ENCODE results near the gene SH3BGRL3.

DNA sequence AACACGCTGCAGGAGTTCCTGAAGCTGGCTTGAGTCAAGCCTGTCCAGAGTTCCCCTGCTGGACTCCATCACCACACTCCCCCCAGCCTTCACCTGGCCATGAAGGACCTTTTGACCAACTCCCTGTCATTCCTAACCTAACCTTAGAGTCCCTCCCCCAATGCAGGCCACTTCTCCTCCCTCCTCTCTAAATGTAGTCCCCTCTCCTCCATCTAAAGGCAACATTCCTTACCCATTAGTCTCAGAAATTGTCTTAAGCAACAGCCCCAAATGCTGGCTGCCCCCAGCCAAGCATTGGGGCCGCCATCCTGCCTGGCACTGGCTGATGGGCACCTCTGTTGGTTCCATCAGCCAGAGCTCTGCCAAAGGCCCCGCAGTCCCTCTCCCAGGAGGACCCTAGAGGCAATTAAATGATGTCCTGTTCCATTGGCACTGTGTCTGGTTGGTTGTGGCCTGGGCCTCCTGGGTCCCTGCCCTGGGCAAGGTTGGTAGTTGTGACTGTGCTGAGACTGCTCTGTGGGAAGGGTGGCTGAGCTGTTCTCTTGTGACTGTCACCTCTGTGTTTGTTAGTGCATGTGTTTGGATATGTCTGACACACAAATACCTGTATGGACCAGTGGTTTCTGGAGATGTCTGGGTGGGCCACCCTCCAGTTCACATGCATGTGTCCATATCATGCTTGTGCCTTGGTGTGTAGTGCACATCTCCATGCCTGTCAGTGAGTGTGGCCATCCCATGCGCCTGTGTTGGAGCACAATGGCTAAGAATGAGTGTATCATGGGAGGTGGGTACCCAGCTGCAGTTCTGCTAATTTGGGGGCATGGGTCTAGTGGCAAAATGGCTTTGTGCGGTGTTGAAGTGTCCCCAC is 1.4 kb downstream of the SH3BGRL3 start:
- TF ChIP-seq, protein P1, sequence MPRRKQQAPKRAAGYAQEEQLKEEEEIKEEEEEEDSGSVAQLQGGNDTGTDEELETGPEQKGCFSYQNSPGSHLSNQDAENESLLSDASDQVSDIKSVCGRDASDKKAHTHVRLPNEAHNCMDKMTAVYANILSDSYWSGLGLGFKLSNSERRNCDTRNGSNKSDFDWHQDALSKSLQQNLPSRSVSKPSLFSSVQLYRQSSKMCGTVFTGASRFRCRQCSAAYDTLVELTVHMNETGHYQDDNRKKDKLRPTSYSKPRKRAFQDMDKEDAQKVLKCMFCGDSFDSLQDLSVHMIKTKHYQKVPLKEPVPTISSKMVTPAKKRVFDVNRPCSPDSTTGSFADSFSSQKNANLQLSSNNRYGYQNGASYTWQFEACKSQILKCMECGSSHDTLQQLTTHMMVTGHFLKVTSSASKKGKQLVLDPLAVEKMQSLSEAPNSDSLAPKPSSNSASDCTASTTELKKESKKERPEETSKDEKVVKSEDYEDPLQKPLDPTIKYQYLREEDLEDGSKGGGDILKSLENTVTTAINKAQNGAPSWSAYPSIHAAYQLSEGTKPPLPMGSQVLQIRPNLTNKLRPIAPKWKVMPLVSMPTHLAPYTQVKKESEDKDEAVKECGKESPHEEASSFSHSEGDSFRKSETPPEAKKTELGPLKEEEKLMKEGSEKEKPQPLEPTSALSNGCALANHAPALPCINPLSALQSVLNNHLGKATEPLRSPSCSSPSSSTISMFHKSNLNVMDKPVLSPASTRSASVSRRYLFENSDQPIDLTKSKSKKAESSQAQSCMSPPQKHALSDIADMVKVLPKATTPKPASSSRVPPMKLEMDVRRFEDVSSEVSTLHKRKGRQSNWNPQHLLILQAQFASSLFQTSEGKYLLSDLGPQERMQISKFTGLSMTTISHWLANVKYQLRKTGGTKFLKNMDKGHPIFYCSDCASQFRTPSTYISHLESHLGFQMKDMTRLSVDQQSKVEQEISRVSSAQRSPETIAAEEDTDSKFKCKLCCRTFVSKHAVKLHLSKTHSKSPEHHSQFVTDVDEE (CRISPR knock-in tag; IDR thresholded peaks at IDR 0.05) = no peak
- TF ChIP-seq ZNF565 (CRISPR knock-in tag; conservative IDR thresholded peaks at IDR 0.05; ENCODE audit: low read depth) (no peak), ZC3H10 (CRISPR knock-in tag; IDR thresholded peaks at IDR 0.05) (no peak), ZNF8 (CRISPR knock-in tag; IDR thresholded peaks at IDR 0.05) (no peak), BACH2 (CRISPR knock-in tag; IDR thresholded peaks at IDR 0.05; ENCODE audit: borderline replicate concordance) (no peak), ZNF70 (CRISPR knock-in tag; IDR thresholded peaks at IDR 0.05) (no peak), GLIS3 (CRISPR knock-in tag; IDR thresholded peaks at IDR 0.05) (no peak)
- TF ChIP-seq, protein P2, sequence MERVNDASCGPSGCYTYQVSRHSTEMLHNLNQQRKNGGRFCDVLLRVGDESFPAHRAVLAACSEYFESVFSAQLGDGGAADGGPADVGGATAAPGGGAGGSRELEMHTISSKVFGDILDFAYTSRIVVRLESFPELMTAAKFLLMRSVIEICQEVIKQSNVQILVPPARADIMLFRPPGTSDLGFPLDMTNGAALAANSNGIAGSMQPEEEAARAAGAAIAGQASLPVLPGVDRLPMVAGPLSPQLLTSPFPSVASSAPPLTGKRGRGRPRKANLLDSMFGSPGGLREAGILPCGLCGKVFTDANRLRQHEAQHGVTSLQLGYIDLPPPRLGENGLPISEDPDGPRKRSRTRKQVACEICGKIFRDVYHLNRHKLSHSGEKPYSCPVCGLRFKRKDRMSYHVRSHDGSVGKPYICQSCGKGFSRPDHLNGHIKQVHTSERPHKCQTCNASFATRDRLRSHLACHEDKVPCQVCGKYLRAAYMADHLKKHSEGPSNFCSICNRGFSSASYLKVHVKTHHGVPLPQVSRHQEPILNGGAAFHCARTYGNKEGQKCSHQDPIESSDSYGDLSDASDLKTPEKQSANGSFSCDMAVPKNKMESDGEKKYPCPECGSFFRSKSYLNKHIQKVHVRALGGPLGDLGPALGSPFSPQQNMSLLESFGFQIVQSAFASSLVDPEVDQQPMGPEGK (CRISPR knock-in tag; IDR thresholded peaks at IDR 0.05; ENCODE audit: borderline replicate concordance) = no peak
